GM21423 (cell line): ENCODE results near the gene FCN1.

Source experiments
- ATAC-seq: cut with Tn5 transposase; IDR thresholded peaks from one replicate; pipeline ENCODE4 v1.9.1; 2021; ENCODE audit warnings: mild to moderate bottlenecking, moderate library complexity; ENCODE audit not compliant: unreplicated experiment

Gene FCN1

GRCh38 chr9:134915046-134915985, 2.4 kb downstream of the FCN1 start:
- no peak for ATAC-seq

GRCh38 chr9:134914501-134914834, 3.2 kb downstream of the FCN1 start:
- no peak for ATAC-seq

GRCh38 chr9:134913713-134914500, 3.8 kb downstream of the FCN1 start:
- no peak for ATAC-seq

GRCh38 chr9:134913041-134913712, 4.5 kb downstream of the FCN1 start:
- ATAC-seq = no peak

- ATAC-seq = no peak
Measured at GRCh38 chr9:134912126-134912840, 5.4 kb downstream of the FCN1 start.

GRCh38 chr9:134909511-134910481, 7.9 kb downstream of the FCN1 start:
- no peak for ATAC-seq

GRCh38 chr9:134908524-134909309, 9.0 kb downstream of the FCN1 start:
- no peak for ATAC-seq

GRCh38 chr9:134902936-134903335, 14.8 kb downstream of the FCN1 start:
- no peak for ATAC-seq

- no peak for ATAC-seq
Measured at GRCh38 chr9:134899818-134900217, 17.9 kb downstream of the FCN1 start.

GRCh38 chr9:134899168-134899567, 18.5 kb downstream of the FCN1 start:
- ATAC-seq = no peak

- no peak for ATAC-seq
Measured at GRCh38 chr9:134898319-134898718, 19.4 kb downstream of the FCN1 start.

- no peak for ATAC-seq
Measured at GRCh38 chr9:134897584-134898170, 20.0 kb downstream of the FCN1 start.

GRCh38 chr9:134896834-134897583, 20.7 kb downstream of the FCN1 start:
- no peak for ATAC-seq

- no peak for ATAC-seq
Measured at GRCh38 chr9:134895908-134896833, 21.5 kb downstream of the FCN1 start.

GRCh38 chr9:134895567-134895907, 22.2 kb downstream of the FCN1 start:
- ATAC-seq = no peak

- no peak for ATAC-seq
Measured at GRCh38 chr9:134895097-134895496, 22.6 kb downstream of the FCN1 start.
